A549 (cell line): ENCODE measurements around the gene PCTP. TPM values are rescaled to one million over a fixed set of nuclear protein-coding genes. Genes with fewer than 3 reads are reported as not detected.

Experiments used
- ATAC-seq, 2 experiments: fragments of 200-7000 bp in 1 of 2; fragments of >200 bp in 1 of 2; cut with Nextera tagmentation in 1 of 2; cut with Tn5 transposase in 1 of 2; 3 replicates each; pipeline versions ENCODE4 v1.8.0 to v1.9.1; 2018 to 2020; ENCODE audit warnings: mild to moderate bottlenecking in 1 of 2, moderate library complexity in 1 of 2
- CTCF ChIA-PET: fragments of 300-600 bp; sonication (Branson Sonifier 250); formaldehyde crosslinking; extraction: SDS; loops from one replicate; lab custom pipeline; 2021; ENCODE audit warnings: antibody characterized with exemption, inconsistent platforms; lab: Yijun Ruan, JAX
- POLR2A ChIA-PET: fragments of 350-600 bp; formaldehyde crosslinking; extraction: SDS; loops from one replicate; lab custom pipeline; 2021; ENCODE audit warnings: antibody characterized with exemption, inconsistent platforms; lab: Yijun Ruan, JAX
- DNase-seq, 2 experiments: peaks; one replicate each; pipeline versions ENCODE4 v3.0.0 to v3.0.0-alpha.2; 2011 to 2016; ENCODE audit warnings: low read depth in 1 of 2, low spot score in 1 of 2
- FAIRE-seq: peaks from 2 replicates; lab custom pipeline; 2011; peaks lifted over from hg19 to GRCh38; lab: Jason Lieb, UNC
- H3K27ac ChIP-seq, 2 experiments: fragments of >200 bp; sonication (Bioruptor Twin); formaldehyde crosslinking; 3 replicates each; pipeline ENCODE4 v1.5.1; 2016 to 2017
- H3K4me1 ChIP-seq: fragments of >200 bp; sonication (Bioruptor Twin); formaldehyde crosslinking; 3 replicates; pipeline ENCODE4 v1.6.1; 2016
- H3K4me2 ChIP-seq: fragments of >200 bp; sonication (Bioruptor Twin); formaldehyde crosslinking; 3 replicates; pipeline ENCODE4 v1.6.1; 2016
- H3K4me3 ChIP-seq: fragments of >200 bp; sonication (Bioruptor Twin); formaldehyde crosslinking; 3 replicates; pipeline ENCODE4 v1.5.1; 2016
- H3K9me3 ChIP-seq: fragments of >200 bp; sonication (Bioruptor Twin); formaldehyde crosslinking; 3 replicates; pipeline ENCODE4 v1.6.1; 2016
- BHLHE40 ChIP-seq: IDR thresholded peaks from 2 replicates; pipeline ENCODE4 v1.6.1; 2012; ENCODE audit warnings: low read depth, low read length, inconsistent platforms
- CEBPB ChIP-seq, 2 experiments: fragments of >200 bp in 1 of 2; sonication (Bioruptor Twin) in 1 of 2; formaldehyde crosslinking in 1 of 2; IDR thresholded peaks; 2 replicates each; pipeline ENCODE4 v1.6.1; 2012 to 2016
- CHD2 ChIP-seq: fragments of 150-350 bp; IDR thresholded peaks from 2 replicates; pipeline ENCODE4 v1.6.1; 2014; ENCODE audit warnings: low read length; ENCODE audit not compliant: partially characterized antibody
- E2F6 ChIP-seq: IDR thresholded peaks from 2 replicates; pipeline ENCODE4 v1.6.1; 2012; ENCODE audit warnings: low read depth, borderline replicate concordance
- EP300 ChIP-seq, 2 experiments: fragments of >200 bp; sonication (Bioruptor Twin); formaldehyde crosslinking; IDR thresholded peaks; 2 replicates in 1 of 2; 3 replicates in 1 of 2; pipeline ENCODE4 v1.6.1; 2016 to 2017
- ESRRA ChIP-seq: fragments of 150-350 bp; IDR thresholded peaks from 2 replicates; pipeline ENCODE4 v1.6.1; 2014; ENCODE audit warnings: mild to moderate bottlenecking, low read length, borderline replicate concordance
- FOSB ChIP-seq: fragments of 250-450 bp; sonication (Bioruptor Pico); IDR thresholded peaks from 2 replicates; pipeline ENCODE4 v1.5.0; 2020; ENCODE audit warnings: mild to moderate bottlenecking, moderate library complexity
- FOSL2 ChIP-seq, 2 experiments: fragments of 450-650 bp in 1 of 2; fragments of >200 bp in 1 of 2; sonication (Bioruptor Twin) in 1 of 2; formaldehyde crosslinking; IDR thresholded peaks; 2 replicates each; pipeline versions ENCODE4 v1.5.0 to v1.6.1; 2016 to 2020; ENCODE audit warnings: mild to moderate bottlenecking in 1 of 2, moderate library complexity in 1 of 2
- FOXS1 ChIP-seq: fragments of 250-450 bp; sonication (Bioruptor Pico); IDR thresholded peaks from 2 replicates; pipeline ENCODE4 v1.5.0; 2020; ENCODE audit warnings: mild to moderate bottlenecking, moderate library complexity
- HEYL ChIP-seq: fragments of 250-450 bp; sonication (Bioruptor Pico); IDR thresholded peaks from 2 replicates; pipeline ENCODE4 v1.8.0; 2021; ENCODE audit warnings: mild to moderate bottlenecking, moderate library complexity
- HOXA7 ChIP-seq: fragments of 250-450 bp; sonication (Bioruptor Pico); IDR thresholded peaks from 2 replicates; pipeline ENCODE4 v1.5.0; 2020; ENCODE audit warnings: mild to moderate bottlenecking, moderate library complexity
- HOXB13 ChIP-seq: fragments of 250-450 bp; sonication (Bioruptor Pico); IDR thresholded peaks from 2 replicates; pipeline ENCODE4 v1.5.0; 2020; ENCODE audit warnings: low read depth, mild to moderate bottlenecking, moderate library complexity
- JUN ChIP-seq, 2 experiments: fragments of >200 bp; sonication (Bioruptor Twin); formaldehyde crosslinking; IDR thresholded peaks; 2 replicates in 1 of 2; 3 replicates in 1 of 2; pipeline ENCODE4 v1.6.1; 2016 to 2017
- JUNB ChIP-seq: fragments of >200 bp; sonication (Bioruptor Twin); formaldehyde crosslinking; IDR thresholded peaks from 2 replicates; pipeline ENCODE4 v1.6.1; 2016
- MAFK ChIP-seq: fragments of 450-650 bp; IDR thresholded peaks from 2 replicates; pipeline ENCODE4 v1.6.1; 2014; ENCODE audit not compliant: partially characterized antibody
- NR3C1 ChIP-seq: fragments of >200 bp; sonication (Bioruptor Twin); formaldehyde crosslinking; IDR thresholded peaks from 3 replicates; pipeline ENCODE4 v1.6.1; 2017
- PHF8 ChIP-seq: fragments of 200-600 bp; sonication (generic); IDR thresholded peaks from 2 replicates; pipeline ENCODE4 v1.6.1; 2016; ENCODE audit warnings: low read depth, mild to moderate bottlenecking, antibody characterized with exemption, moderate library complexity, borderline replicate concordance
- RARB ChIP-seq: fragments of 250-450 bp; sonication (Bioruptor Pico); IDR thresholded peaks from 2 replicates; pipeline ENCODE4 v1.8.0; 2021; ENCODE audit warnings: mild to moderate bottlenecking, moderate library complexity
- REST ChIP-seq: fragments of 200-600 bp; sonication (generic); IDR thresholded peaks from 2 replicates; pipeline ENCODE4 v1.6.1; 2016; ENCODE audit warnings: antibody characterized with exemption, mild to moderate bottlenecking, moderate library complexity
- RFX5 ChIP-seq: fragments of 450-650 bp; IDR thresholded peaks from 2 replicates; pipeline ENCODE4 v1.7.1; 2014; ENCODE audit warnings: antibody characterized with exemption, mild to moderate bottlenecking, moderate library complexity
- SMC3 ChIP-seq: fragments of >200 bp; sonication (Bioruptor Twin); formaldehyde crosslinking; IDR thresholded peaks from 3 replicates; pipeline ENCODE4 v1.6.1; 2018; ENCODE audit warnings: inconsistent platforms
- TFCP2L1 ChIP-seq: fragments of 250-450 bp; sonication (Bioruptor Pico); IDR thresholded peaks from 2 replicates; pipeline ENCODE4 v1.5.0; 2021; ENCODE audit warnings: mild to moderate bottlenecking
- WGBS: methylation state at CpG from one replicate; pipeline ENCODE4 v1.1.6; 2017; ENCODE audit errors: missing lambda C conversion rate; 5-methylcytosine and 5-hydroxymethylcytosine counted together
- polyA plus RNA-seq, 4 experiments: library from polyadenylated mRNA; depleted of rRNA in 3 of 4; stranded (reverse); fragments of >200 nt; fragmentation: RNase III in 1 of 4; extraction: RNeasy Plus Mini Kit Qiagen cat#74134 plus additional on column Dnase treatment in 1 of 4; gene quantifications; 2 replicates in 3 of 4; 3 replicates in 1 of 4; pipeline ENCODE4 v1.2.3, GENCODE V29; 2011 to 2017
- TF ChIP-seq, protein P1 (sequence below): IDR thresholded peaks from 2 replicates; pipeline ENCODE4 v1.6.1; 2012
- TF ChIP-seq, protein P2 (sequence below): fragments of >200 bp; sonication (Bioruptor Twin); formaldehyde crosslinking; IDR thresholded peaks from 2 replicates; pipeline ENCODE4 v1.6.1; 2016

The PCTP gene
- polyA plus RNA-seq, 2 of the 4 experiments (the other 2 are of a cell fraction): 17.1 to 31.5 TPM

GRCh38 chr17:55742272-55743102 is 8.4 kb upstream of the PCTP start:
- DNase-seq (no peak), FAIRE-seq (peak; percentile 7), ATAC-seq (peak in 1 of 2 experiments; percentile 53; a peak in 3 of 6 replicates)
- H3K4me1 ChIP-seq: peaks cover 8% of the 10 kb centered on the region; the same call in 1 of the 3 replicates
- WGBS: 59% methylated on average over 12 of the region's 12 CpGs
- no peak overlapping the region for H3K27ac ChIP-seq
- H3K9me3 ChIP-seq: no peaks in the 10 kb centered on the region
- TF ChIP-seq MAFK (peak; percentile 13), FOXS1 (no peak)
- ChIA-PET POLR2A (interaction anchor here (0.9 kb wide), 1 partner anchor 9 kb away, joined by 4 read pairs; no protein-coding TSS in a partner anchor), CTCF (interaction anchor here (1.0 to 13.7 kb wide), 6 partner anchors 9 to 228 kb away, joined by 3 to 114 read pairs (median 4); partner anchors contain the start of gene PCTP)
- peak overlapping the region; percentile 33 for H3K4me2 ChIP-seq
- H3K4me3 ChIP-seq: no peak overlapping the region

DNA sequence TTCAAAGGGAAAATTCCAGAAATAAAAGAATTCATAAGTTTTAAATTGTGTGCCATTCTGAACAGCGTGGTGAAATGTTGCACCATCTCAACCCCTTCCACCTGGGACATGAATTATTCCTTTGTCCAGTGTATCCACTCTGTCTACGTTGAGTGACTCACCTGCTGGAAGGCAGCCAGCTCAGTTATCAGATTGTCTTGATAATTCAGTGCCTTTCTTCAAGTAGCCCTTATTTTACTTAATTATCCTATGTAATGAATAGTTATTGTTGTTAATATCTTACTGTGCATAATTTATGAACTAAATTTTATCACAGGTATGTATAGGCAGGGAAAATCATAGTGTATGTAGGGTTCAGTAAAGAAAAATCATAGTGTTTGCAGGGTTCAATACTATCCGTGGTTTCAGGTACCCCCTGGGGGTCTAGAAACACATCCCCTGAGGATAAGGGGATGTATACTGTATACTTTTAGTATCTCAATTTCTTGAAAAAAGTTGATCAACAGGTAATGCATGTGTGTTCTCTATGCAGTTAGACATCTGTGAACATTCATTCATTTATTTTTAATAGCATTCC is 7.7 kb upstream of the PCTP start:
- no peak overlapping the region for H3K27ac ChIP-seq
- DNase-seq: peak; percentile 23 to 60
- no peaks in the 10 kb centered on the region for H3K9me3 ChIP-seq
- ChIA-PET POLR2A (interaction anchor here (0.9 kb wide), 1 partner anchor 8 kb away, joined by 4 read pairs; no protein-coding TSS in a partner anchor), CTCF (interaction anchor here (1.2 to 13.7 kb wide), 3 partner anchors 26 to 215 kb away, joined by 3 to 114 read pairs (median 4); no protein-coding TSS in a partner anchor)
- peak; percentile 64 to 77; a peak in 5 of 6 replicates for ATAC-seq
- peak; percentile 92 for FAIRE-seq
- WGBS: 10% methylated on average over 3 of the region's 3 CpGs
- H3K4me2 ChIP-seq: peak overlapping the region; percentile 33
- H3K4me1 ChIP-seq: peaks cover 8% of the 10 kb centered on the region; the same call in 1 of the 3 replicates
- no peak overlapping the region for H3K4me3 ChIP-seq
- TF ChIP-seq FOSL2 (IDR thresholded peaks at IDR 0.05) (0 out of 2 replicates have a peak, but pooled peaks have one; percentile 55), FOSL2 (CRISPR knock-in tag; IDR thresholded peaks at IDR 0.05) (peak; percentile 38), PHF8 (no peak), CEBPB (IDR thresholded peaks at IDR 0.05) (peak in 1 of 2 experiments; percentile 24; a peak in 2 of 4 replicates), JUNB (peak; percentile 19; the same call in 1 of the 2 replicates)

- CTCF ChIA-PET: interaction anchor here (0.6 to 13.7 kb wide), 3 partner anchors 27 to 1154 kb away, joined by 3 to 114 read pairs (median 4); no protein-coding TSS in a partner anchor
- Histone ChIP-seq H3K4me2 (no peak overlapping the region), H3K4me3 (no peak overlapping the region), H3K4me1 (peaks cover 9% of the 10 kb centered on the region; the same call in 2 of the 3 replicates), H3K27ac (no peak overlapping the region), H3K9me3 (no peaks in the 10 kb centered on the region)
- POLR2A ChIA-PET: no interaction called here
- 73% methylated on average over 1 of the region's 1 CpG for WGBS
- DNase-seq (no peak), FAIRE-seq (peak; percentile 46), ATAC-seq (no peak)
- TF ChIP-seq, protein P1, sequence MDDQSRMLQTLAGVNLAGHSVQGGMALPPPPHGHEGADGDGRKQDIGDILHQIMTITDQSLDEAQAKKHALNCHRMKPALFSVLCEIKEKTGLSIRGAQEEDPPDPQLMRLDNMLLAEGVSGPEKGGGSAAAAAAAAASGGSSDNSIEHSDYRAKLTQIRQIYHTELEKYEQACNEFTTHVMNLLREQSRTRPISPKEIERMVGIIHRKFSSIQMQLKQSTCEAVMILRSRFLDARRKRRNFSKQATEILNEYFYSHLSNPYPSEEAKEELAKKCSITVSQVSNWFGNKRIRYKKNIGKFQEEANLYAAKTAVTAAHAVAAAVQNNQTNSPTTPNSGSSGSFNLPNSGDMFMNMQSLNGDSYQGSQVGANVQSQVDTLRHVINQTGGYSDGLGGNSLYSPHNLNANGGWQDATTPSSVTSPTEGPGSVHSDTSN: no peak
- TF ChIP-seq FOSB (CRISPR knock-in tag) (no peak), RFX5 (no peak), CHD2 (no peak), JUN (IDR thresholded peaks at IDR 0.05) (no peak), REST (no peak), E2F6 (no peak), TFCP2L1 (CRISPR knock-in tag) (no peak), RARB (no peak), SMC3 (no peak), EP300 (IDR thresholded peaks at IDR 0.05) (no peak), HOXB13 (no peak), NR3C1 (no peak), HEYL (CRISPR knock-in tag) (no peak), ESRRA (no peak), MAFK (no peak), HOXA7 (CRISPR knock-in tag) (no peak), BHLHE40 (no peak)
- TF ChIP-seq, protein P2, sequence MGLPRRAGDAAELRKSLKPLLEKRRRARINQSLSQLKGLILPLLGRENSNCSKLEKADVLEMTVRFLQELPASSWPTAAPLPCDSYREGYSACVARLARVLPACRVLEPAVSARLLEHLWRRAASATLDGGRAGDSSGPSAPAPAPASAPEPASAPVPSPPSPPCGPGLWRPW: no peak
Observed at GRCh38 chr17:55745258-55745657, 5.6 kb upstream of the PCTP start.
